Measurements from ENCODE around the gene ITLN1. TPM values are rescaled to one million over a fixed set of nuclear protein-coding genes. Genes with fewer than 3 reads are reported as not detected.

ITLN1 gene
- total and polyA plus RNA-seq, 2 donors (not counting 3 experiments of a cell fraction or from before 2014, with no cell fraction given): 0.12 TPM; not detected in 1

GRCh38 chr1:160853014-160853413 is 32.0 kb downstream of the ITLN1 start:
- no peaks in the 10 kb centered on the region for H3K36me3 ChIP-seq (ENCODE audit: control insufficient read depth in 2 of 2, extremely low read depth in 1 of 2, insufficient read depth in 2 of 2, low read length in 2 of 2)
- H3K27me3 ChIP-seq (ENCODE audit: control insufficient read depth in 2 of 2, insufficient read depth in 2 of 2, low read length in 2 of 2): no peaks in the 10 kb centered on the region
- H3K4me1 ChIP-seq (ENCODE audit: control insufficient read depth, extremely low read depth, insufficient read depth, low read length): no peaks in the 10 kb centered on the region
- H3K4me3 ChIP-seq (replicated peaks in 1 of 3; ENCODE audit: insufficient read depth in 1 of 3, low read depth in 1 of 3, low read length in 3 of 3): no peak overlapping the region
- no peaks in the 10 kb centered on the region for H3K9me1 ChIP-seq (replicated peaks; ENCODE audit: control insufficient read depth, extremely low read depth, insufficient read depth, low read length)
- FAIRE-seq (no peak), DNase-seq (ENCODE audit: low read depth, low spot score) (no peak)
- dilution Hi-C loops (cut with MboI; ENCODE audit: extremely low pct_ligation_motif_present, low sequenced_read_pairs): no loop called here
- no peak overlapping the region for H3K4me2 ChIP-seq (ENCODE audit: insufficient read depth, low read length)
- H3K27ac ChIP-seq (ENCODE audit: insufficient read depth, low read depth, low read length): no peak overlapping the region
- no peak overlapping the region for H2AFZ ChIP-seq (ENCODE audit: low read depth, low read length)
- no peaks in the 10 kb centered on the region for H4K20me1 ChIP-seq (replicated peaks; ENCODE audit: control insufficient read depth, extremely low read depth, insufficient read depth, low read length)
- no peak overlapping the region for H3K9ac ChIP-seq (replicated peaks; ENCODE audit: extremely low read depth, insufficient read depth, low read length)
- CTCF ChIA-PET: interaction anchor here (0.7 to 0.9 kb wide), 3 partner anchors 18 to 58 kb away, joined by 3 to 4 read pairs (median 3); no protein-coding TSS in a partner anchor
- POLR2A ChIA-PET: no interaction called here
- intact Hi-C loops (cut with micrococcal nuclease): no loop called here
- H3K9me3 ChIP-seq (replicated peaks; ENCODE audit: control insufficient read depth, insufficient read depth, low read length): no peaks in the 10 kb centered on the region
- no TSS peak for BruUV-seq (replicated peaks)
- TF ChIP-seq MAX (IDR thresholded peaks at IDR 0.05; ENCODE audit: insufficient read depth, insufficient read length) (no peak), MYC (IDR thresholded peaks at IDR 0.05; ENCODE audit: low read depth, low read length) (no peak), POLR2A (IDR thresholded peaks at IDR 0.05; ENCODE audit: low read depth, low read length) (no peak), POLR2AphosphoS5 (IDR thresholded peaks at IDR 0.05; ENCODE audit: insufficient read depth, low read depth, low read length) (no peak)
- no peaks in the 10 kb centered on the region for H3K79me2 ChIP-seq (ENCODE audit: control insufficient read depth, insufficient read depth, low read length)

- H3K36me3 ChIP-seq (ENCODE audit: control insufficient read depth in 2 of 2, extremely low read depth in 1 of 2, insufficient read depth in 2 of 2, low read length in 2 of 2): no peaks in the 10 kb centered on the region
- H4K20me1 ChIP-seq (replicated peaks; ENCODE audit: control insufficient read depth, extremely low read depth, insufficient read depth, low read length): no peaks in the 10 kb centered on the region
- no peak overlapping the region for H3K4me3 ChIP-seq (replicated peaks in 1 of 3; ENCODE audit: insufficient read depth in 1 of 3, low read depth in 1 of 3, low read length in 3 of 3)
- H3K27ac ChIP-seq (ENCODE audit: insufficient read depth, low read depth, low read length): no peak overlapping the region
- H3K79me2 ChIP-seq (ENCODE audit: control insufficient read depth, insufficient read depth, low read length): no peaks in the 10 kb centered on the region
- TF ChIP-seq EZH2 (IDR thresholded peaks at IDR 0.05; ENCODE audit: borderline replicate concordance, low read depth, low read length, severe bottlenecking) (no peak), MYC (IDR thresholded peaks at IDR 0.05; ENCODE audit: low read depth, low read length) (no peak), POLR2A (IDR thresholded peaks at IDR 0.05; ENCODE audit: low read depth, low read length) (no peak), JUN (IDR thresholded peaks at IDR 0.05; ENCODE audit: borderline replicate concordance, insufficient read depth, insufficient read length, low read depth) (no peak), FOS (IDR thresholded peaks at IDR 0.05; ENCODE audit: borderline replicate concordance, insufficient read depth, low read length) (no peak), MAX (IDR thresholded peaks at IDR 0.05; ENCODE audit: insufficient read depth, insufficient read length) (no peak), CTCF (IDR thresholded peaks at IDR 0.05; ENCODE audit: extremely low read depth in 1 of 2, insufficient read depth in 1 of 2, low read depth in 1 of 2, low read length in 2 of 2) (no peak), POLR2AphosphoS5 (IDR thresholded peaks at IDR 0.05; ENCODE audit: insufficient read depth, low read depth, low read length) (no peak), GATA2 (IDR thresholded peaks at IDR 0.05; ENCODE audit: insufficient read depth, insufficient read length, low read depth, low read length) (no peak)
- no peak overlapping the region for H3K9ac ChIP-seq (replicated peaks; ENCODE audit: extremely low read depth, insufficient read depth, low read length)
- no peaks in the 10 kb centered on the region for H3K9me3 ChIP-seq (replicated peaks; ENCODE audit: control insufficient read depth, insufficient read depth, low read length)
- no peak overlapping the region for H2AFZ ChIP-seq (ENCODE audit: low read depth, low read length)
- FAIRE-seq (no peak), DNase-seq (ENCODE audit: low read depth, low spot score) (no peak)
- intact Hi-C loops (cut with micrococcal nuclease) (no loop called here), dilution Hi-C loops (cut with MboI; ENCODE audit: extremely low pct_ligation_motif_present, low sequenced_read_pairs) (no loop called here)
- no peak overlapping the region for H3K4me2 ChIP-seq (ENCODE audit: insufficient read depth, low read length)
- ChIA-PET CTCF (interaction anchor here (1.2 kb wide), 1 partner anchor 33 kb away, joined by 3 read pairs; no protein-coding TSS in a partner anchor), POLR2A (no interaction called here)
- no peaks in the 10 kb centered on the region for H3K4me1 ChIP-seq (ENCODE audit: control insufficient read depth, extremely low read depth, insufficient read depth, low read length)
- no TSS peak for BruUV-seq (replicated peaks)
- H3K9me1 ChIP-seq (replicated peaks; ENCODE audit: control insufficient read depth, extremely low read depth, insufficient read depth, low read length): no peaks in the 10 kb centered on the region
- no peaks in the 10 kb centered on the region for H3K27me3 ChIP-seq (ENCODE audit: control insufficient read depth in 2 of 2, insufficient read depth in 2 of 2, low read length in 2 of 2)
These were observed 34.0 kb downstream of the ITLN1 start for GRCh38 chr1:160850993-160851392.
